Omental fat pad (tissue), 4 donors: ENCODE measurements around the gene TSGA10IP. TPM values are rescaled to one million over a fixed set of nuclear protein-coding genes. Genes with fewer than 3 reads are reported as not detected.

ENCODE experiments used
- ATAC-seq: fragments of 150-250 bp; one replicate; pipeline ENCODE4 v1.9.1; 2016; ENCODE audit warnings: mild to moderate bottlenecking, moderate library complexity; ENCODE audit not compliant: low FRiP score
- DNase-seq: peaks from one replicate; pipeline ENCODE4 v3.0.0-alpha.2; 2019; ENCODE audit warnings: low spot score
- total RNA-seq, 4 donors: library from RNA; depleted of rRNA; stranded (reverse); fragments of >200 nt; gene quantifications; one replicate each; pipeline ENCODE4 v1.1.0, GENCODE V29; 2016
- TF ChIP-seq, protein P1 (sequence below), 3 donors: fragments of 450-650 bp; IDR thresholded peaks; one replicate each; pipeline ENCODE4 v1.5.1; 2016 to 2017; ENCODE audit warnings: antibody characterized with exemption in 3 of 3, mild to moderate bottlenecking in 3 of 3, moderate library complexity in 2 of 3

TSGA10IP gene
- total RNA-seq, 4 donors from 2014 or later: 0.24 TPM; not detected in 3

DNA sequence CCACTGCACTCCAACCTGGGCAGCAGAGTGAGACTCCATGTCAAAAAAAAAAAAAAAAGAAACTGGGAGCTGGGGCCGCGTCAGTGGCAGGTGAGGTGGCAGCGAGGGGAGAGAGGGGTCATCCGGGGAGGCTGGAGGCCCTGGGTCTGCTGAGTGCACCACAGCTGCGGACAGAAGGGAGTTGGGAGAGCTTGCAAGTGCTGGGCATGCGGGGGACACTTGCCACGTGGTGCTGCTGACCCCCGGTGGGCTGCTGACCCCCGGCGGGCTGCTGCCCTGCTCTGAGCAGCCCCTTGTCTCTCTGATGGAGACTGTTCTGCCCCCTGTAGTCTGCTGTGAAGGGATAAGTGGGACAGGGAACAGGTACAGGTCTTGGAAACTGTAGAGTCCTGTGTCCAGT, 23.4 kb upstream of the TSGA10IP start:
- TF ChIP-seq, protein P1, sequence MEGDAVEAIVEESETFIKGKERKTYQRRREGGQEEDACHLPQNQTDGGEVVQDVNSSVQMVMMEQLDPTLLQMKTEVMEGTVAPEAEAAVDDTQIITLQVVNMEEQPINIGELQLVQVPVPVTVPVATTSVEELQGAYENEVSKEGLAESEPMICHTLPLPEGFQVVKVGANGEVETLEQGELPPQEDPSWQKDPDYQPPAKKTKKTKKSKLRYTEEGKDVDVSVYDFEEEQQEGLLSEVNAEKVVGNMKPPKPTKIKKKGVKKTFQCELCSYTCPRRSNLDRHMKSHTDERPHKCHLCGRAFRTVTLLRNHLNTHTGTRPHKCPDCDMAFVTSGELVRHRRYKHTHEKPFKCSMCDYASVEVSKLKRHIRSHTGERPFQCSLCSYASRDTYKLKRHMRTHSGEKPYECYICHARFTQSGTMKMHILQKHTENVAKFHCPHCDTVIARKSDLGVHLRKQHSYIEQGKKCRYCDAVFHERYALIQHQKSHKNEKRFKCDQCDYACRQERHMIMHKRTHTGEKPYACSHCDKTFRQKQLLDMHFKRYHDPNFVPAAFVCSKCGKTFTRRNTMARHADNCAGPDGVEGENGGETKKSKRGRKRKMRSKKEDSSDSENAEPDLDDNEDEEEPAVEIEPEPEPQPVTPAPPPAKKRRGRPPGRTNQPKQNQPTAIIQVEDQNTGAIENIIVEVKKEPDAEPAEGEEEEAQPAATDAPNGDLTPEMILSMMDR (IDR thresholded peaks at IDR 0.05): no peak
- no peak for ATAC-seq
- no peak for DNase-seq

DNA sequence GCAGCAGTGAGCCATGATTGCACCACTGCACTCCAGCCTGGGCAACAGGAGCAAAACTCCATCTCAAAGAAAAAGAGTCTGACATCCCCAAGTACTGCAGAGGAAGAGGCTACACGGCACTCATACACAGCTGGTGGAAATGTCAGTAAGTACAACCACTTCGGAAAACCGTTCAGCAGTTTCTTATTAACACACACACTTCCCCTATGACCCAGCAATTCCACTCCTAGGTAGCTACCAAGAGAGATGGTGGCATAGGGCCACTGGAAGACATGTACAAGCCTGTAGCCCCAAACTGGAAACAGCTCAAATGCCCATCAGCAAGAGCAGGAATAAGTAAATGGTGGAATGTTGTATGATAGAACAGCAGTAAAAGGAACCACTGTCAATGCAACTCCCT, 22.7 kb upstream of the TSGA10IP start:
- DNase-seq: no peak

DNA sequence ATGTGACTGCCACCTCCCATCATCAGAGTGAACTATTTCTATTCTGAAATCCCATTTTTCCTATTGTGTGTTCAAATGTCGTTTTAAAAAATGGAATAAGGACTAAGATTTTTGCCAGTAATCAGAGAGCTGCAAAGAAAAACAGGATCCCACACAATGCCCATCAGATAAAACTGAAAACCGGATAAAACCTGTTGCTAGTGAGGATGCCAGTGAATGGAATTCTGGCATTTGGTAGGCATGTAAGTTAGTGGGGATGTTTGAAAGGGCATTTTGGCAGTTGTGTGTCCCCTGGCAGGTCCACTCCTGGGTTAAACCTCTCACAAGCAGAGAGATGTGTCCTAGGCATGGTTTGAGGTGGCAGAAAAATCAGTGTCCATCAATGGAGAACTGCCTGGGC, 19.9 kb upstream of the TSGA10IP start:
- ATAC-seq (no peak), DNase-seq (no peak)
- TF ChIP-seq, protein P1 (IDR thresholded peaks at IDR 0.05): no peak

More for the DNA sequence above, 22.7 kb upstream of the TSGA10IP start:
- no peak for ATAC-seq
- TF ChIP-seq, protein P1 (IDR thresholded peaks at IDR 0.05): no peak

DNA sequence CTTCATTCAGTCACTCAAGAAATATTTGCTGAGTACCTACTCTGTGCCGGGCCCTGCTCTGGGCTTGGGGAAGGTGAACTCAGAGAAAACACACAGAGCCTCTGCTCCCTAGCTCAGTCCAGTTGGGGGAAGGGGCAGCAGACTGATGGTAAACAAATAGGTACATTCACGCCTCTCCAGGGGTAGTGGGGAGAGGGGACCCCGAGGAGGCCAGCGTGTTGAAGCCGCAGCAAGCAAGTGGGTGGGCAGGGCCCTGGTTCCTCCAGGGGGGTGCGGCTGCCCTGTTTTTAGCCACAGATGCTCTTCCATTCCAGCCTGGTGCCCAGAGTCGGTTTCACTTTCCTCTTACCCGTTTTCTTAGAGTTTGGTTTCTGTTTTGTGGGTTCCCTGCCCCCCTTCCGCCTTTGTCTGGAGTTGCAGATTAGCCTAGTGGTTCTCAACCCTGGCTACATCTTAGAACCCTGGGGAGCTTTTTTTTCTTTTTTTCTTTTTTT, 17.3 kb upstream of the TSGA10IP start:
- DNase-seq (no peak), ATAC-seq (no peak)
- TF ChIP-seq, protein P1 (IDR thresholded peaks at IDR 0.05): no peak

DNA sequence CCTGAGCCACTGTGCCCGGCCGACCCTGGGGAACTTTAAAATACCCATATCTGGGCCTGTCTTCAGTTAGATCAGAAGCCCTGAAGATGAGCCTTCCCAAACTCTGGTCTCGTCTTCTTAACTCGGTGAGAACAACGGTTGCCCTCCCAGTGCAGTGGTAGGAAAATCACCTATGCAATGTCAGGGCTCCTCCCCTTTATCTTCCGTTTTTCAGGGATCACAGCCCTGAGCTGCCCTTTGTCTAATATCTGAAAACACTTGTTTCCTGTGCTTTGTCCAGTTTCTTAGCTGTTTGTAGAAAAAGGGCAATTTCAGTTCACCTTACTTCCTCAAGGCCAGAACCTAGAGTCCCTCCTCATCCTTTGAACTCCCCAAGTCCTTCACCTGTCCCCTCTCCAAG, 16.6 kb upstream of the TSGA10IP start:
- ATAC-seq: no peak
- TF ChIP-seq, protein P1 (IDR thresholded peaks at IDR 0.05): no peak
- DNase-seq: no peak

DNA sequence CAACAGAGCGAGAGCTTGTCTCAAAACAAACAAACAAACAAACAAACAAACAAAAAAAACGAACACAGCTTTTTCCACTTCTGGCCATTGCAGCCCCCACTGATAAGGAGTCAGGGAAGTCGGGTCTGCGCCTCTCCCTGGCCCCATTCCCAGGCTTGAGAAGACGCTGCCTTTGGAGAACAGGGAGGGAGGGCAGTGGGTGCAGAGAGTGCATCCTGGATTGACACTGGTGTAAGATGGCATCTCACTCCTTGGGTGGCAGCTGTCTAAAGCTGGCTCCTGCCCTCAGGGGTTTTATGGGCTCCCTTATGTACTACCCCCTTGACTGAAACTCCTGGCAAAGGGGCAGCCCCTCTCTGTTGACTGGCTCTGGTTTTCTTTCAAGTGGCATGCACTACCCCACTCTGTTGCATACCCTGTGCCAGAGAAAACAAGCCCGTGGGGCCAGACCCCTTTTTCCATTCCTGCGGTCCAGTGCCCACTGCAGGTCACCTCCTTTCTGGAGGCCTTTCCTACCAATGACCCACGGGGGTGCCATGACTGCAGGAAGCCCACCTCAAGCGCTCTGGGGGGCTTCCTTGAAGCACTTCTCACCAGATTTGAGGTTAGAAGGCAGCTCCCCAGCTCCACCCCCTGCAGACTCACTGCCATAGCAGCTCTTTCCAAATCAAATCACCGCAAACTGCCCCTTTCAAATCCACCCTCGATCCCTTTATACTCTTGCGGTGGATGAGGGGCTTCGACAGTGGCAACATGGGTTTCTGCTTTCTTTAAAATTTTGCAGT, 13.3 kb upstream of the TSGA10IP start:
- TF ChIP-seq, protein P1 (IDR thresholded peaks at IDR 0.05): no peak
- DNase-seq (no peak), ATAC-seq (no peak)

DNA sequence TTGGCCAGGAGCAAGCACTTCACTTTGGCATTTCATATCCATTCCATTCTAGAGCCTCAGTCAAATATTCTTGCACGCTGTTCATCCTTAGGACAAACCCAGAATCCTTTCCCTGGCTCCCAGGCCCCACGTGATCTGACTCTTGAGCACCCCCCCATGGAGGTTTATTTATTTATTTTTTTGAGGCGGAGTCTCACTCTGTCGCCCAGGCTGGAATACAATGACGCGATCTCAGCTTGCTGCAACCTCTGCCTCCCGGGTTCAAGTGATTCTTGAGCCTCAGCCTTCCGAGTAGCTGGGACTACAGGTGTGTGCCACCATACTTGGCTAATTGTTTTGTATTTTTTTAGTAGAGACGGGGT, 12.7 kb upstream of the TSGA10IP start:
- ATAC-seq: no peak
- no peak for DNase-seq
- TF ChIP-seq, protein P1 (IDR thresholded peaks at IDR 0.05): no peak
